Endothelial cell of umbilical vein (primary cell): ENCODE data around the gene JMJD7.

Experiments
- FOS ChIP-seq: IDR thresholded peaks from 2 replicates; pipeline ENCODE4 v1.6.1; 2011; ENCODE audit warnings: mild to moderate bottlenecking, low read length, moderate library complexity, borderline replicate concordance; ENCODE audit not compliant: insufficient read depth
- POLR2A ChIP-seq: IDR thresholded peaks from 2 replicates; pipeline ENCODE4 v1.6.1; 2012; ENCODE audit warnings: low read depth, mild to moderate bottlenecking, control low read depth, low read length
- TF ChIP-seq, protein P1 (sequence below), 2 donors: IDR thresholded peaks; 1 replicate in 1 of 2; 2 replicates in 1 of 2; pipeline ENCODE4 v1.5.1; 2011; ENCODE audit warnings: low read length in 2 of 2, mild to moderate bottlenecking in 2 of 2, moderate library complexity in 2 of 2, control low read depth in 1 of 2, inconsistent platforms in 1 of 2, low read depth in 1 of 2; ENCODE audit not compliant: insufficient read depth in 1 of 2; ENCODE audit errors: extremely low read depth in 1 of 2

DNA sequence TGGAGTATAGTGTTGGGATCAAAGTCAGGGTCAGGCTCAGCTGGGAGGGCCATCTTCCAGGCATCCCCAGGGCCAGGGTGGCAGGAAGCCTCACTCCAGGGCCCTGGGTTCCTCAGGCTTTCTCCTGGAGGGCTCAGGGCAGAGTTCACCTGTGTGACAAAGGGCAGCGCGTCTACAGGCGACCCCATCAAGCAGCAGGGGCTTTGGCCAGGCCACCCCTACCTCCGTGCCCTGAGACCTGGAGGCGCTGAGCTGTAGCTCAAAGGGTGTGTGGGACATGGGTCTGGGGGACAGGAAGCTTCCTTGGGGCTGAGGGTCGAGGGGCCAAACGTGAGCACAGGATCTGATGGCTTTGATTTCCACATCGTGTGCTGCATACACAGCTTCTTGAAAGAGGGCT, 53.2 kb downstream of the JMJD7 start:
- TF ChIP-seq, protein P1, sequence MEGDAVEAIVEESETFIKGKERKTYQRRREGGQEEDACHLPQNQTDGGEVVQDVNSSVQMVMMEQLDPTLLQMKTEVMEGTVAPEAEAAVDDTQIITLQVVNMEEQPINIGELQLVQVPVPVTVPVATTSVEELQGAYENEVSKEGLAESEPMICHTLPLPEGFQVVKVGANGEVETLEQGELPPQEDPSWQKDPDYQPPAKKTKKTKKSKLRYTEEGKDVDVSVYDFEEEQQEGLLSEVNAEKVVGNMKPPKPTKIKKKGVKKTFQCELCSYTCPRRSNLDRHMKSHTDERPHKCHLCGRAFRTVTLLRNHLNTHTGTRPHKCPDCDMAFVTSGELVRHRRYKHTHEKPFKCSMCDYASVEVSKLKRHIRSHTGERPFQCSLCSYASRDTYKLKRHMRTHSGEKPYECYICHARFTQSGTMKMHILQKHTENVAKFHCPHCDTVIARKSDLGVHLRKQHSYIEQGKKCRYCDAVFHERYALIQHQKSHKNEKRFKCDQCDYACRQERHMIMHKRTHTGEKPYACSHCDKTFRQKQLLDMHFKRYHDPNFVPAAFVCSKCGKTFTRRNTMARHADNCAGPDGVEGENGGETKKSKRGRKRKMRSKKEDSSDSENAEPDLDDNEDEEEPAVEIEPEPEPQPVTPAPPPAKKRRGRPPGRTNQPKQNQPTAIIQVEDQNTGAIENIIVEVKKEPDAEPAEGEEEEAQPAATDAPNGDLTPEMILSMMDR (IDR thresholded peaks at IDR 0.05; ENCODE audit: extremely low read depth in 1 of 2, insufficient read depth in 1 of 2, low read depth in 1 of 2, low read length in 2 of 2) = no peak
- TF ChIP-seq FOS = no peak
- no peak for TF ChIP-seq POLR2A
